MM.1S (cell line): Measurements from ENCODE around the gene WDR76.

Experiments used
- DNase-seq: peaks from one replicate; pipeline ENCODE4 v3.0.0-alpha.2; 2015
- H2AFZ ChIP-seq: fragments of 300-600 bp; sonication (generic); 2 replicates; pipeline ENCODE4 v1.6.0; 2016; ENCODE audit warnings: antibody characterized with exemption, low read length
- H3F3A ChIP-seq: fragments of 300-600 bp; sonication (generic); 2 replicates; pipeline ENCODE4 v1.6.1; 2016; ENCODE audit warnings: mild to moderate bottlenecking, antibody characterized with exemption, low read length, moderate library complexity, mixed read lengths; ENCODE audit not compliant: insufficient read depth
- H3K27ac ChIP-seq: fragments of 300-600 bp; sonication (generic); 2 replicates; pipeline ENCODE4 v1.5.1; 2016; ENCODE audit warnings: mild to moderate bottlenecking, low read length
- H3K27me3 ChIP-seq: fragments of 300-600 bp; sonication (generic); replicated peaks from 2 replicates; pipeline ENCODE4 v1.6.0; 2016; ENCODE audit warnings: low read length; ENCODE audit not compliant: insufficient read depth
- H3K36me3 ChIP-seq: fragments of 300-600 bp; sonication (generic); replicated peaks from 2 replicates; pipeline ENCODE4 v1.6.1; 2016; ENCODE audit warnings: mild to moderate bottlenecking, low read length, mixed read lengths; ENCODE audit not compliant: insufficient read depth
- H3K4me1 ChIP-seq: fragments of 300-600 bp; sonication (generic); 2 replicates; pipeline ENCODE4 v1.6.1; 2016; ENCODE audit warnings: low read length, mixed read lengths
- H3K4me2 ChIP-seq: fragments of 300-600 bp; sonication (generic); 2 replicates; pipeline ENCODE4 v1.6.0; 2016; ENCODE audit warnings: low read depth, low read length
- H3K4me3 ChIP-seq: fragments of 300-600 bp; sonication (generic); 2 replicates; pipeline ENCODE4 v1.5.1; 2016; ENCODE audit warnings: low read length, mixed read lengths
- H3K79me2 ChIP-seq: fragments of 300-600 bp; sonication (generic); 2 replicates; pipeline ENCODE4 v1.6.1; 2016; ENCODE audit warnings: mixed run types, low read length, mixed read lengths
- H3K9ac ChIP-seq: fragments of 300-600 bp; sonication (generic); 2 replicates; pipeline ENCODE4 v1.6.1; 2016; ENCODE audit warnings: low read length, mixed read lengths
- H3K9me2 ChIP-seq: fragments of 300-600 bp; sonication (generic); replicated peaks from 2 replicates; pipeline ENCODE4 v1.6.1; 2016; ENCODE audit warnings: mild to moderate bottlenecking, low read length, mixed read lengths; ENCODE audit not compliant: insufficient read depth
- H3K9me3 ChIP-seq: fragments of 300-600 bp; sonication (generic); replicated peaks from 2 replicates; pipeline ENCODE4 v1.6.1; 2016; ENCODE audit warnings: mild to moderate bottlenecking, low read length, mixed read lengths; ENCODE audit not compliant: insufficient read depth
- H4K20me1 ChIP-seq: fragments of 300-600 bp; sonication (generic); 2 replicates; pipeline ENCODE4 v1.6.1; 2016; ENCODE audit warnings: mild to moderate bottlenecking, low read length, moderate library complexity, mixed read lengths; ENCODE audit not compliant: insufficient read depth
- EZH2 ChIP-seq: fragments of 300-600 bp; sonication (generic); optimal IDR thresholded peaks from 2 replicates; pipeline ENCODE3; 2017; ENCODE audit warnings: low read depth, mild to moderate bottlenecking, antibody characterized with exemption, low read length, mixed read lengths
- EZH2phosphoT487 ChIP-seq: fragments of 300-600 bp; sonication (generic); IDR thresholded peaks from 2 replicates; pipeline ENCODE4 v1.6.1; 2018; ENCODE audit warnings: antibody characterized with exemption, low read length
- TF ChIP-seq, protein P1 (sequence below): fragments of 300-600 bp; sonication (generic); IDR thresholded peaks from 2 replicates; pipeline ENCODE4 v1.5.1; 2016; ENCODE audit warnings: antibody characterized with exemption, low read length, mixed read lengths

Gene WDR76

DNA sequence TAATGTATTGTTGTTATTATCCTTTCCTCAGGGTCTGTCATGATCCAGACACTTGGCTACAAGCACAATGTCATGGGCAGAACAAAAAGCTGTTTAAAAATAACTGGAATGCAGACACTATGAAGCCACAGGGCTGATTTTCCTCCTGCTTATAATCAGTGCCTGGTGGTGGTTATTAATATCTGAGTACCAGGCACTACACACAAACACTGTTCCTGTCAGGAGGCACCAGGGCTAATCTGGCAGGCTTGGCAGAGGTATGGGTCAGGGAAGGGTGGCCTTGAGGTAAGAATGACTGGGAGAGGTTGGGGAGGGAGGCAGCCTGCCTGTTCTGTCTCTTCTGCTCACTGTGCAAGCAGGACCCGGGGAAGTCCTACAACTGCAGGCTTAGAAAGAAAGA, 67.2 kb downstream of the WDR76 start:
- Histone ChIP-seq H2AFZ (no peak overlapping the region), H3K4me3 (no peak overlapping the region), H3K9ac (no peak overlapping the region), H3K4me2 (no peak overlapping the region), H4K20me1 (no peaks in the 10 kb centered on the region), H3K27me3 (no peaks in the 10 kb centered on the region), H3F3A (no peaks in the 10 kb centered on the region), H3K79me2 (no peaks in the 10 kb centered on the region), H3K27ac (no peak overlapping the region), H3K9me3 (no peaks in the 10 kb centered on the region), H3K9me2 (no peaks in the 10 kb centered on the region), H3K4me1 (no peaks in the 10 kb centered on the region), H3K36me3 (no peaks in the 10 kb centered on the region)
- no peak for TF ChIP-seq EZH2phosphoT487
- TF ChIP-seq, protein P1, sequence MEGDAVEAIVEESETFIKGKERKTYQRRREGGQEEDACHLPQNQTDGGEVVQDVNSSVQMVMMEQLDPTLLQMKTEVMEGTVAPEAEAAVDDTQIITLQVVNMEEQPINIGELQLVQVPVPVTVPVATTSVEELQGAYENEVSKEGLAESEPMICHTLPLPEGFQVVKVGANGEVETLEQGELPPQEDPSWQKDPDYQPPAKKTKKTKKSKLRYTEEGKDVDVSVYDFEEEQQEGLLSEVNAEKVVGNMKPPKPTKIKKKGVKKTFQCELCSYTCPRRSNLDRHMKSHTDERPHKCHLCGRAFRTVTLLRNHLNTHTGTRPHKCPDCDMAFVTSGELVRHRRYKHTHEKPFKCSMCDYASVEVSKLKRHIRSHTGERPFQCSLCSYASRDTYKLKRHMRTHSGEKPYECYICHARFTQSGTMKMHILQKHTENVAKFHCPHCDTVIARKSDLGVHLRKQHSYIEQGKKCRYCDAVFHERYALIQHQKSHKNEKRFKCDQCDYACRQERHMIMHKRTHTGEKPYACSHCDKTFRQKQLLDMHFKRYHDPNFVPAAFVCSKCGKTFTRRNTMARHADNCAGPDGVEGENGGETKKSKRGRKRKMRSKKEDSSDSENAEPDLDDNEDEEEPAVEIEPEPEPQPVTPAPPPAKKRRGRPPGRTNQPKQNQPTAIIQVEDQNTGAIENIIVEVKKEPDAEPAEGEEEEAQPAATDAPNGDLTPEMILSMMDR = no peak
- TF ChIP-seq EZH2 = no peak
- DNase-seq = no peak

DNA sequence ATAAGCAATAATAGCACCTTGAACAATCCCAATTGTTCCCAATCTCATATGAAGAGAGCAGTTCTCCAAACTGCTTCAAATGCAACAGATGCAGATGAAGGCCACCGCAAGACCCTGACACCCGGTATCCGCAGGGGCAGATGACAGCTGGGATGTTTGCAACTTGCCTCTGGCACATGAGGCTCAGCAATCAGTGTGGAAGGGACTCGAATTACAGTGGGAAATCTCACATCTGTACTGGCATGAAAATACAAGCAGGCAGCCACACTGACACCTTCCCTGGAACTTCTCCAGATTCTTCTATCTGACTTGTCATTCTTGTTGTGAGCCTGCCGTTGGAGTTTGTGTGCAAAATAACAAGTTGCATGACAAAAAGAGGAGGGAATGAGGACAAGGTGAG, 68.8 kb downstream of the WDR76 start:
- DNase-seq = no peak
- Histone ChIP-seq H3K36me3 (no peaks in the 10 kb centered on the region), H3F3A (no peaks in the 10 kb centered on the region), H3K9ac (no peak overlapping the region), H3K4me2 (no peak overlapping the region), H3K4me1 (no peaks in the 10 kb centered on the region), H3K9me3 (no peaks in the 10 kb centered on the region), H3K9me2 (no peaks in the 10 kb centered on the region), H2AFZ (no peak overlapping the region), H3K79me2 (no peaks in the 10 kb centered on the region), H3K27me3 (no peaks in the 10 kb centered on the region), H3K27ac (no peak overlapping the region), H3K4me3 (no peak overlapping the region), H4K20me1 (no peaks in the 10 kb centered on the region)
- TF ChIP-seq, protein P1 = no peak
- no peak for TF ChIP-seq EZH2
- no peak for TF ChIP-seq EZH2phosphoT487

DNA sequence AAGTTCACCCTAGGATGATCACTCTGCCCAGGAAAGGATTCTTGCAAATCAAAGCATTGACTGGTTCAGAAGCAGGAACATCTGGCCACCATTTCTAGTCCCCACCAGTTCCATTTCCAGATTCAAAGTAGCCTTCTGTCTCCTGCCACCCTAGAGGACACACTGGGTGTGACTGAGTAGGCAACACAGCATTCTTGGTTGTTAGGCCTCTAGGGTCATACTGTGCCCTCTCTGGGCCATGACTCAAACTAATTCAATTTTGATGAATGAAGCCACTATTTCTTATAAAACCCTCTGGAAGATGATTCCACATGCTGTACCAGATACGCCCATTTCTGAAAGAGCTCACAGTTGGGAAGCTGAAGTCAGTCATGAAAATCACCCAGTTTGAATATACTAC, 69.7 kb downstream of the WDR76 start:
- H3K9ac ChIP-seq = no peak overlapping the region
- no peaks in the 10 kb centered on the region for H3K9me2 ChIP-seq
- H3F3A ChIP-seq = no peaks in the 10 kb centered on the region
- no peaks in the 10 kb centered on the region for H4K20me1 ChIP-seq
- no peaks in the 10 kb centered on the region for H3K4me1 ChIP-seq
- no peaks in the 10 kb centered on the region for H3K9me3 ChIP-seq
- no peaks in the 10 kb centered on the region for H3K27me3 ChIP-seq
- H3K27ac ChIP-seq = no peak overlapping the region
- TF ChIP-seq, protein P1 = no peak
- TF ChIP-seq EZH2 (no peak), EZH2phosphoT487 (no peak)
- H3K79me2 ChIP-seq = no peaks in the 10 kb centered on the region
- H2AFZ ChIP-seq = no peak overlapping the region
- no peak for DNase-seq
- no peak overlapping the region for H3K4me3 ChIP-seq
- H3K4me2 ChIP-seq = no peak overlapping the region
- H3K36me3 ChIP-seq = no peaks in the 10 kb centered on the region
